A673 (cell line): ENCODE measurements around the gene RAD50.

Experiments
- EZH2 ChIP-seq: fragments of 200-600 bp; sonication (generic); IDR thresholded peaks from 2 replicates; pipeline ENCODE4 v1.6.1; 2017; ENCODE audit warnings: borderline replicate concordance, low read depth, mild to moderate bottlenecking, mixed read lengths, antibody characterized with exemption, low read length; ENCODE audit not compliant: poor library complexity, severe bottlenecking
- TF ChIP-seq, protein P1 (sequence below): fragments of 300-800, 200-600 bp; sonication (generic); conservative IDR thresholded peaks from 2 replicates; pipeline ENCODE4 v1.5.1; 2017; ENCODE audit warnings: low read depth, mild to moderate bottlenecking, antibody characterized with exemption, low read length, moderate library complexity, mixed read lengths

GRCh38 chr5:132549576-132549975 lies 7.2 kb upstream of the RAD50 start:
- TF ChIP-seq, protein P1, sequence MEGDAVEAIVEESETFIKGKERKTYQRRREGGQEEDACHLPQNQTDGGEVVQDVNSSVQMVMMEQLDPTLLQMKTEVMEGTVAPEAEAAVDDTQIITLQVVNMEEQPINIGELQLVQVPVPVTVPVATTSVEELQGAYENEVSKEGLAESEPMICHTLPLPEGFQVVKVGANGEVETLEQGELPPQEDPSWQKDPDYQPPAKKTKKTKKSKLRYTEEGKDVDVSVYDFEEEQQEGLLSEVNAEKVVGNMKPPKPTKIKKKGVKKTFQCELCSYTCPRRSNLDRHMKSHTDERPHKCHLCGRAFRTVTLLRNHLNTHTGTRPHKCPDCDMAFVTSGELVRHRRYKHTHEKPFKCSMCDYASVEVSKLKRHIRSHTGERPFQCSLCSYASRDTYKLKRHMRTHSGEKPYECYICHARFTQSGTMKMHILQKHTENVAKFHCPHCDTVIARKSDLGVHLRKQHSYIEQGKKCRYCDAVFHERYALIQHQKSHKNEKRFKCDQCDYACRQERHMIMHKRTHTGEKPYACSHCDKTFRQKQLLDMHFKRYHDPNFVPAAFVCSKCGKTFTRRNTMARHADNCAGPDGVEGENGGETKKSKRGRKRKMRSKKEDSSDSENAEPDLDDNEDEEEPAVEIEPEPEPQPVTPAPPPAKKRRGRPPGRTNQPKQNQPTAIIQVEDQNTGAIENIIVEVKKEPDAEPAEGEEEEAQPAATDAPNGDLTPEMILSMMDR, result no peak
- TF ChIP-seq EZH2, result no peak
